Stimulated activated CD8-positive, alpha-beta memory T cell treated with anti-CD3 and anti-CD28 coated beads, Interleukin-15, amount 100 ng/mL, for 1 hour (primary cell): ENCODE data around the gene CCDC138.

Experiments used
- DNase-seq: peaks from one replicate; pipeline ENCODE4 v3.0.0-alpha.2; 2020; ENCODE audit warnings: low read depth

CCDC138 gene

GRCh38 chr2:108825736-108826135 is 39.2 kb downstream of the CCDC138 start:
- DNase-seq = no peak

DNA sequence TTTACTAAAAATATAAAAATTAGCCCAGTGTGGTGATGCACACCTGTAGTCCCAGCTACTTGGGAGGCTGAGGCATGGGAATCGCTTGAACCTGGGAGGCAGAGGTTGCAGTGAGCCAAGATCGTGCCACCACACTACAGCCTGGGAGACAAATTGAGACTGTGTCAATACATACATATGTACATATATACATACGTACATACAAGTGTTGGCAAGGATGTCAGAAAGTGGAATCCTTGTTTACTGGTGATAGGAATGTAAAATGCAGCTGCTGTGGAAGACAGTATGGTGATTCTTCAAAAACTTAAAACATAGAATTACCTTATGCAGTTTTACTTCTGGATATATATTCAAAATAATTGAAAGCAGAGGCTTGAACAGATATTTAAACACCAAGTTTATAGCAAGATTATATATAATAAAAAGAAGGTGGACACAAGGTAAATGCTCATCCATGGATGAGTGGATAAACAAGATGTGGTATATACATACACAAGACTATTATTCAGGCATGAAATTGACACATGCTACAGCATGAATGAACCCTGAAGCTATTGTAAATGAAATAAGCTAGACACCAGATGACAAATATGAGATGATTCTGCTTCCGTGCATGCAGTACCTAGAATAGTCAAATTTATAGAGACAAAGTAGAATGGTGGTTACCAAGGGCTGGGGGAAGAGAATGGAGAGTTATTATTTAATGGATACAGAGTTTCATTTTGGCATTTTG is 43.2 kb downstream of the CCDC138 start:
- DNase-seq = no peak

- DNase-seq = no peak
These were observed 46.6 kb downstream of the CCDC138 start for GRCh38 chr2:108833219-108833618.

DNA sequence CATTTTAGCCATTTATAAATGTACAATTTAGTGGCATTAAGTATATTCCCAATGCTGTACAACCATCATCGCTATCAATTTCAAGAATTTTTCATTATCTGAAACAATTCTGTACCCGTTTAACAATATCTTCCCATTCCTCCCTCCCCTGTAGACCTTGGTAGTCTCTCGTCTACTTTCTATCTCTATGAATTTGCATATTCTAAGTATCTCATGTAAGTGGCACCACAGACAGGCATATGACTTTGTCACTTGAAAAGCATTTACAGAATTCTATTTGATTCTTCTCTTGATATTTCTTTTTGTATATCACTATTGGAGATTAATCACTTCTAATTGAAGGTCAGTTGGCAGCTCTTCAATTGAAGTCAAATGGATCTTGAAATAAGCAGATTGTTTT is 48.0 kb downstream of the CCDC138 start:
- DNase-seq = no peak

GRCh38 chr2:108835040-108835439 is 48.5 kb downstream of the CCDC138 start:
- DNase-seq = no peak

DNA sequence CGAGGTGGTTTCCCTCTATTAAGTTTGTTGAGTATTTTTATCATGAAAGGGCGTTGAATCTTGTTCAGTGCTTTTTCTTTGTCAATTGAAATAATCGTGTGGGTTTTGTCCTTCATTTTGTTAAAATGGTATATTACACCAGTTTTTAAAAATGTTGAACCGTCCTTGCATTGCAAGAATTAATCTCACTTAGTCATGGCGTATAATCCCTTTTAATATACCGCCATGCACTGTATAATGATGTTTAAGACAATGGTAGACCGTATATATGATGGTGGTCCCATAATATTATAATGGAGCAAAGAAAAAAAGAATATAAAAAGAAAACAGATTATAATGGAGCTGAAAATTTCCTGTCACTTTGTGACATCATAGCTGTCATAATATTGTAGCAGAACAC is 50.6 kb downstream of the CCDC138 start:
- no peak for DNase-seq

- DNase-seq = no peak
These were observed 54.9 kb downstream of the CCDC138 start for GRCh38 chr2:108841506-108841905.

DNA sequence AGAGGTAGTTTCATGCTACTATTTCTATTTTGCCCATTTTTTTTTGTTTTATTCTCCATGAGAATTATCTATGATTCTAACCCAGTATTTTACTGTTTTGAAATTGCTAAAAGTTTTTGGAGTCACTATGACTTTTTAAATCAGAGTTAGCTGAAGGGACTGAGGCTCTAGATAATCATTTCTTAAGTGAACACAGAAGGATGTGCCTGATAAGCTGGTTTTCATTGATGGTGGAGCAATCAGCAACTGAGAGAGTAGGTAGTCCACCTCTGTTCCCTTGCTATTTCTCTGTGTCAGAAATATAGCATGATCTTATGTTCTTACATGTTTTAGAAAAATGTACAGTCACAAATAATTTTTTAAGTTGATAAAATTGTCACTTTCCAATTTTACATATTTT is 59.4 kb downstream of the CCDC138 start:
- DNase-seq = no peak

DNA sequence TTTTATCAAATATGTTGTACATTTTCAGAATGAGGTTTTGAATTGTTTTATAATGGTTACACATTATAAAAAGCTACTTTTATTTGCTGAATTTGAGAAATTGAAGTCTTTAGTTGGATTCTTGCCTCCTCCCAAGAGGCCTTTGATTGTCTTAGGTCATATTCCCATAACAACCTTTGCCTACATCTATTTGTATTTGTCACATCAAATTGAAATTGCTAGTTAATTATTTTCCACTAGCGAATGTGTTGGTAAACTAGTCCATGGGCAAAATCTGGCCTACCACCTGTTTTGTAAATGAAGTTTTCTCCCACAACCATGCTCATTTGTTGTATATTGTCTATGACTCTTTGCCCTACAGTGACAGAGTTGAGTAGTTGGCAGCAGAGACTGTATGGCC is 60.4 kb downstream of the CCDC138 start:
- no peak for DNase-seq

GRCh38 chr2:108852375-108852774 is 65.8 kb downstream of the CCDC138 start:
- DNase-seq = no peak

- no peak for DNase-seq
These were observed 66.8 kb downstream of the CCDC138 start for GRCh38 chr2:108853421-108853820.

- DNase-seq = no peak
These were observed 67.9 kb downstream of the CCDC138 start for GRCh38 chr2:108854484-108854883.

DNA sequence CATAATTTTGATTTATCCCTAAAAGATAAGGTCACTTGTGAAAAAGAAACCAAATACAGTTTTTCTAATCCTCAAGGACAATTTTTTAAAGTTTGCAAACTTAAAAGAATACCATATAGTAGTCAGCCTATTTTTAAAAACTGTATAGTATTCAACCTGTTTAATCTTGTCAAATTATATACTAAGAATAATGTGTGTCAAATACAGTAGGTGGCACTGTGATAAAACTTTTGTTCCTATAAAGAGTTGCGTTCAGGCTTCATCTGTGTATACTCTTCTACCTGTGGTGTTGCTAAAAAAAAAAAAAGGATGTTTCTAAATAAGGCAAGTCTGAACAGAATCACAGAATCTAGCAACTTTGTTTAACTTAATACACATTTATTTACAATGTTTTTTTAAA is 68.6 kb downstream of the CCDC138 start:
- no peak for DNase-seq

DNA sequence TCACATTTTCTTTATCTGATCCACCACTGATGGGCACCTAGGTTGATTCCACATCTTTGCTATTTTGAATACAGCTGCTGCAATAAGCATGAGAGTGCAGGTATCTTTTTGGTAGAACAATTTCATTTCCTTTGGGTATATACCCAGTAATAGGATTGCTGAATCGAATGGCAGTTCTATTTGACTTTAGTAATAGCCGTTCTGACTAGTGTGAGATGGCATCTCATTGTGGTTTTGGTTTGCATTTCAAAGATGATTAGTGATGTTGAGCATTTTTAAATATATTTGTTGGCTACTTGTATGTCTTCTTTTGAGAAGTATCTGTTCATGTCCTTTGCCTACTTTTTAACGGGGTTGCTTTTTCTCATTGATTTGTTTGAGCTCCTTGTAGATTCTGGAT is 72.3 kb downstream of the CCDC138 start:
- DNase-seq = no peak

GRCh38 chr2:108866041-108866440 is 79.5 kb downstream of the CCDC138 start:
- DNase-seq = no peak

DNA sequence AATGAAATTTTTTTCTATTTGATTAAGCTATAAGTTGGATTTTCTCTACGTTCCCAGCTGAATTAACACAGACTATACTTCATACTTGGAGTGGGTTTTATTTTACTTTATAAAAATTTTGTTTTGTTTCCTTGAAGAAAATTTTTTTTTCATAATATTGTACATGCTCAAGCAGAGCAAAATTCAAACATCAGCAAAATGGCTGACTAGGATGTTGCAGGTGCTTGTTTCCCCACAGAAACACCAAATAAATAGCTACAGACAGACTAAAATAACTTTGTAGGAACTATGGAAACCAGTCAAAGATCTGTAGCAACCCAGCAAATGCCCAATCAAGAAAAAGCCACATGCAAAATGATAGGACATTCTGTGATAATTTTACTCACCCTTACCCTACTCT is 82.3 kb downstream of the CCDC138 start:
- no peak for DNase-seq

DNA sequence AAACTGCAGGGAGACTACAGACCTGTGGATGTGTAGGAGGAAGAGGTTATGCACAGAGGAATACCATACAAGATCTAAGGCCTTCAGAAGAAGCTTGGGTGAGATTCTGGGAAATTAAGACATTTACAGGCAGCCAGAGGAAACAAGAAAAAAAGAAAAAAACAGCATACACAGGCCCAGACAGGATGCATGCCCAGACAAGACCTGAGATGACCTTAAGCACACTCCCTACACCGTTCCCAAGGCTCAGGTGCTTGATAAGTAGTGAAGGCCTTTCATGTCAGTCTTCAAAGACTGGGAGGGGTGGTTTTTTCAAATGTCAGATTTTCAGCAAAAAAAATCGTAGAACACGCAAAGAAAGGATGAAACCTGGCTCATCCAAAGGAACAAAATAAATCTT is 83.0 kb downstream of the CCDC138 start:
- DNase-seq = no peak

DNA sequence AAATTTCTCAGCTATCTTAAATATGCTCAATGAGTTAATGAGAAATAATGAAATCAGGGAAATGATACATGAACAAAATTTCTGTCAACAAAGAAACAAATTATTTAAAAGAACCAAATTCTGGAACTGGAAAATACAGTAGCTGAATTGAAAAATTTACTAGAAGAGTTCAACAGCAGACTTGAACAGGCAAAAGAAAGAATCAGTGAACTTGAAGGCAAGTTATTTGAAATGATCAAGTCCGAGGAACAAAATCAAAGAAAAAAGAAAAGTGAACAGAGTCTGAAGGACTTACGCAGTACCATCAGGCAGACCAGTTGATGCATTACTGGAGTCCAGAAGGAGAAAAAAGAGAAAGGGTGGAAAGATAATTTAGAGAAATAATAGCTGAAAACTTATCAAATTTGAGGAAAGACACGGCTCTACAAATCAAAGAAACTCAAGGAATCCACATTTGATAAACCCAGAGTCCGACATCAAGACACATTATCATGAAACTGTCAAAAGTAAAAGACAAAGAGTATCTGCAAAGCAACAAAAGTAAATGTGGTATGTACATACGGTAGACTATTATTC is 83.6 kb downstream of the CCDC138 start:
- no peak for DNase-seq

DNA sequence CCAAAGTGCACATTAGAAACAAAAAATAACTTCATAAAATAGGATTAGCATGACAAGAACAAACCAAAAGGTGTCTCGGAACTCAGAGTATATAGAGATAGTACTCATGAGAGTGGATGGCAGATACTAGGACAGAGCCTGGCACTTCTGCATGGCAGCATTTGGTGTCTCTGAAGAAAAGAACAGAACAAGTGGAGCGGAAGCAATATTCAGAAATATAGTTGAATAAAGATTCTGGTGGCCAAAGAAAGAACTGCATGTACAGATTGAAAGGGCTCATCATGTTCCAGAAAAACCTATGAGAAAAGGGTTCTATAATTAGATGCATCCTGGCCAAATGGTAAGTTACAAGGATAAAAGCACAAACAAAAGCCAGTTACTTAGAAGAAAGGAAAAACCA is 90.9 kb downstream of the CCDC138 start:
- no peak for DNase-seq

DNA sequence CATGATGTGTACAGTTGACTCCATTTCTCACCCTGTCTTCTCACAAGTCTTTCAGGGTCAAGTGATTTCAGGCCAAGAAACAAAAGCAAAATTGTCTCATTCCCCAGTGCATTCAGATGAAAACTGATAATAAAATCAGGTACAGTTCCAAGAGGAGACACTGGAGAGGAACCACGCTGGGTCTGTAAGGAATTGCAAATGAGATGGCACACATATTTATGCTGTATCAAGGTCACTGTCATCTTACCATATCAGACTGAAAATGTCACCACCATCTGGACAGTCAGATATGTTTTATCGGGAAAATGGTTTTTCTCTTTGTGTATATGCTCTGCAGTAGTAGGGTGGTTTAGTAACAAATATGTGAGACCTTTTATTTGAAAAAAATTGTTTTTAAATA is 91.7 kb downstream of the CCDC138 start:
- DNase-seq = no peak

DNA sequence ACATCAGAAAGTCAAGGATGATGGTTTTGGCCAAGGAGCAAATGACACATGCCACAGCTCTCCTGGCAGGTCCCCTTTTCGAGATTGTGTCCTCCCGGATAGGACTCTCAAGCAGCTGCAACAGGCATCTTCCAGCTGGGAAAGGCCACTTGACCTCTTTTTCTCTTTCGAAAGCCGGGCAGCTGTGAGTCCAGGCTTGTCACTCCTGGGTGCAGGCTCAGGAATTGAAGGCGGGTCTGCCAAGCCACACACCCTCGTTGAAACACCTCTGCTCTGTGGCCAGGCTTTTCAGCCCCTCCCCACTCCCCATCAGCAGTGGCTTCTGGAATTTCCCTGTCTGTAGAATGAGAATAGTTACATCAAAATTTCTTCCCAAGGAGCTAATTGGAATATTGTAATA is 98.0 kb downstream of the CCDC138 start:
- DNase-seq = no peak

GRCh38 chr2:108889907-108890306 is 103.3 kb downstream of the CCDC138 start:
- no peak for DNase-seq

GRCh38 chr2:108893277-108893676 is 106.7 kb downstream of the CCDC138 start:
- DNase-seq = no peak

DNA sequence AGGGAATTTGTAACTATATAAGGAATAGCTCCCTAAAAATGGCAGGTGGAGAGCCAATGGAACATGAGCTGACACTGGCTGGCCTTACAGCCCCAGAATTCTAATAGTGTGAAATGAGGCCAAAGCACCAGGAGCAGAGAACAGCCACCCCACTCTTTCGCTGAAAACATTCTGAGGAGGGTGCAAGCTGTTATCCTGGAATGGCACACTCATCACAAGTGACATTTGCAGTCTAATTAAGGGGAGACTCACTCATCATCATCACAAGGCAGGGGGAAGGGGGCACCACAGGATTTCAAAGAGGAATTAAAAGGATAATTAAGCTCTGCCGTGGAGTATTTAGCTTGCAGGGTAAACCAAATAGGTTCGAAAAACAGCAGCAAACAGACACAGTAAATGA is 108.2 kb downstream of the CCDC138 start:
- DNase-seq = no peak
